Lung microvascular endothelial cell (primary cell): Measurements from ENCODE around the gene FCN1. TPM values are rescaled to one million over a fixed set of nuclear protein-coding genes. Genes with fewer than 3 reads are reported as not detected.

ENCODE experiments used
- DNase-seq, 2 donors: peaks; one replicate each; pipeline versions ENCODE4 v3.0.0 to v3.0.0-alpha.2; 2010; ENCODE audit warnings: low read depth in 2 of 2
- total RNA-seq: library from RNA; depleted of rRNA; stranded (reverse); fragments of >200 nt; gene quantifications from 2 replicates; pipeline ENCODE4 v1.2.1, GENCODE V29; 2014

FCN1 gene
- total RNA-seq, 1 donor from 2014 or later: not detected

GRCh38 chr9:134951461-134951860 lies 33.7 kb upstream of the FCN1 start:
- no peak for DNase-seq

GRCh38 chr9:134950386-134951210 lies 32.9 kb upstream of the FCN1 start:
- no peak for DNase-seq

GRCh38 chr9:134949681-134950385 lies 32.1 kb upstream of the FCN1 start:
- DNase-seq: no peak

- DNase-seq: no peak
Measured at GRCh38 chr9:134948149-134948548, 30.4 kb upstream of the FCN1 start.

- DNase-seq: no peak
Measured at GRCh38 chr9:134947265-134947955, 29.7 kb upstream of the FCN1 start.

GRCh38 chr9:134946663-134947062 lies 29.0 kb upstream of the FCN1 start:
- no peak for DNase-seq

- DNase-seq: no peak
Measured at GRCh38 chr9:134945509-134946275, 28.0 kb upstream of the FCN1 start.

- no peak for DNase-seq
Measured at GRCh38 chr9:134944916-134945315, 27.2 kb upstream of the FCN1 start.

GRCh38 chr9:134944351-134944802 lies 26.7 kb upstream of the FCN1 start:
- no peak for DNase-seq

GRCh38 chr9:134943836-134944235 lies 26.1 kb upstream of the FCN1 start:
- DNase-seq: no peak

- DNase-seq: no peak
Measured at GRCh38 chr9:134943411-134943810, 25.7 kb upstream of the FCN1 start.

GRCh38 chr9:134942788-134943184 lies 25.1 kb upstream of the FCN1 start:
- DNase-seq: no peak

GRCh38 chr9:134942011-134942787 lies 24.5 kb upstream of the FCN1 start:
- DNase-seq: no peak

GRCh38 chr9:134940236-134941208 lies 22.8 kb upstream of the FCN1 start:
- DNase-seq: no peak

GRCh38 chr9:134939836-134940235 lies 22.1 kb upstream of the FCN1 start:
- no peak for DNase-seq

- DNase-seq: no peak
Measured at GRCh38 chr9:134939080-134939733, 21.5 kb upstream of the FCN1 start.

- no peak for DNase-seq
Measured at GRCh38 chr9:134938346-134939079, 20.8 kb upstream of the FCN1 start.
